Stimulated activated CD8-positive, alpha-beta memory T cell treated with anti-CD3 and anti-CD28 coated beads, Interleukin-12 subunit alpha, Interleukin-12 subunit beta, amount 100 ng/mL, for 24 hours (primary cell): ENCODE data around the gene PPIF.

Source experiments
- DNase-seq: peaks from one replicate; pipeline ENCODE4 v3.0.0-alpha.2; 2020; ENCODE audit errors: extremely low read depth

The PPIF gene

GRCh38 chr10:79349072-79349491 is 1.8 kb downstream of the PPIF start:
- DNase-seq = no peak

- no peak for DNase-seq
Observed at GRCh38 chr10:79349766-79350406, 2.6 kb downstream of the PPIF start.

DNA sequence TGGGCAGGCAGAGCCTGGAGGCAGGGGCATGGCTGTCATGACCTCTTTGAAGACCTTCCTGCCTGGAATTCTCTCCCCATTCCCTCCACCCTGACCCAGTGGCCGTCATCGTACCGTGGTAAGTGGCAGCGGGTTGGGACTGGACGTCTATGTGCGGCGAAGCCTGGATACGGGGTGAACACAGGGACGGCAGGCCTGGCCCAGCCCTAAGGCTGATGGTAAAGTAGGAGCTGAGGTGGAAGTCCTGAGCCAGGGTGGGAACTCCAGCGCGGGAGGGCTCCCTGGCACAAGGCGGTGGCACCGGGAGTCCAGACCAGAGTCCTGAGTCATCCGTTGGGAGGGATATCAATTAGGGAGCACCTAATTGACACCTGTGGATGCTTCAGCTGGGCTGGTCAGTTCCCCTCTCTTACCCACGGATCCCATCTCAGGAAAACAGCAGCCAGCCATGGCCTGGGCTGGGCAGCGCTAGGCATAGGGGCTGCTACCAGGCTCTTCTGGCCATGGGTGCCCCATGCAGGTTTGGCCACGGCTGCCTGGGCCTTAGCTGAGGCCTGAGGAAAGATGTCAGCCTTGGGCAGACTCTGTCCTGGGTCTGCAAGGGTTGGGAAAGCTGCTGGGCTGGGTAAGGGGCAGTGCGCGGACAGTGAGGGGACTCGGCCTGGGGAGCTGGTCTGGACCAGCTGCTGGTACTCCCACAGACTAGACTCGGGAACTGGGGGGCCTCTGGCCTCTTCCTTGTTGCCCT is 3.3 kb downstream of the PPIF start:
- no peak for DNase-seq

- no peak for DNase-seq
Observed at GRCh38 chr10:79351332-79351731, 4.1 kb downstream of the PPIF start.

DNA sequence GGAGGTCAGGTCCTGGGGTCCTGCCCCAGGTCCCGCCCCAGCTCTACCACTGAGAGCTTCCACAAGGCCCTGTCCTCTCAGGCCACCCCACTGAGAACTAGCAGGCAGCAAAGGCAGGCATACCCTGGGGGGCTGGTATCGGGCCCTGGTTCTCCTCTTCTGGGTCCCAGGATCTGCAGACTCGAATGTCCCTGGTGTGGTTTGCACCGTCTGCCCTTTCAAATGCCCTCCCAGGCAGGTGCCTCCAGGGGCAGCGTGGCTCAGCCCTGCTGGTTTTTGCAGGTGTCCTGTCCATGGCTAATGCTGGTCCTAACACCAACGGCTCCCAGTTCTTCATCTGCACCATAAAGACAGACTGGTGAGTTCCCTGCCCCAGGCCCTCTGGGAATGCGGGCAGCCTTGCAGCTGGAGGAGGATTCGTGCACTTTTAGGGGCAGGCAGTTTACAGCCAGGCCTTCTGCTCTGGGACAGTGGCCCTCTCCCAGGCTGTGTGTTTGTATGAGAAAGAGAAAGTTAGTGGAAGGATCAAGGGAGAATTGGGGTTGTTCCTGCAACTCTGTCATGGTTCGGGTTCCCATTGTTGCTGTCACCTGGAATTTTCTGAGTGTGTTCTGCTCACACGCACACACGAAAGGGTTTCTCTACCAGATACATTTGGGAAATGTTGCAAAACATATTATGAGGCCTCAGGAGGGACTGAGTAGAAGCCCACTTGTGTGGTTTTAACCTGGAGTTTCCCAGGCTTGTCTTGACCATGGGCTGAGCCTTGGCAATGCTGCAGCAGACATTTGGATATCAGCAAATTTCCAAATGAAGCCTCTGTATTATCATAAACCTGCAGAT is 5.0 kb downstream of the PPIF start:
- no peak for DNase-seq

- no peak for DNase-seq
Observed at GRCh38 chr10:79353000-79353406, 5.7 kb downstream of the PPIF start.

DNA sequence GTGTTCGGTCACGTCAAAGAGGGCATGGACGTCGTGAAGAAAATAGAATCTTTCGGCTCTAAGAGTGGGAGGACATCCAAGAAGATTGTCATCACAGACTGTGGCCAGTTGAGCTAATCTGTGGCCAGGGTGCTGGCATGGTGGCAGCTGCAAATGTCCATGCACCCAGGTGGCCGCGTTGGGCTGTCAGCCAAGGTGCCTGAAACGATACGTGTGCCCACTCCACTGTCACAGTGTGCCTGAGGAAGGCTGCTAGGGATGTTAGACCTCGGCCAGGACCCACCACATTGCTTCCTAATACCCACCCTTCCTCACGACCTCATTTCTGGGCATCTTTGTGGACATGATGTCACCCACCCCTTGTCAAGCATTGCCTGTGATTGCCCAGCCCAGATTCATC is 6.5 kb downstream of the PPIF start:
- DNase-seq = no peak

GRCh38 chr10:79354141-79354540 is 6.9 kb downstream of the PPIF start:
- DNase-seq = no peak

GRCh38 chr10:79354615-79355014 is 7.3 kb downstream of the PPIF start:
- no peak for DNase-seq

DNA sequence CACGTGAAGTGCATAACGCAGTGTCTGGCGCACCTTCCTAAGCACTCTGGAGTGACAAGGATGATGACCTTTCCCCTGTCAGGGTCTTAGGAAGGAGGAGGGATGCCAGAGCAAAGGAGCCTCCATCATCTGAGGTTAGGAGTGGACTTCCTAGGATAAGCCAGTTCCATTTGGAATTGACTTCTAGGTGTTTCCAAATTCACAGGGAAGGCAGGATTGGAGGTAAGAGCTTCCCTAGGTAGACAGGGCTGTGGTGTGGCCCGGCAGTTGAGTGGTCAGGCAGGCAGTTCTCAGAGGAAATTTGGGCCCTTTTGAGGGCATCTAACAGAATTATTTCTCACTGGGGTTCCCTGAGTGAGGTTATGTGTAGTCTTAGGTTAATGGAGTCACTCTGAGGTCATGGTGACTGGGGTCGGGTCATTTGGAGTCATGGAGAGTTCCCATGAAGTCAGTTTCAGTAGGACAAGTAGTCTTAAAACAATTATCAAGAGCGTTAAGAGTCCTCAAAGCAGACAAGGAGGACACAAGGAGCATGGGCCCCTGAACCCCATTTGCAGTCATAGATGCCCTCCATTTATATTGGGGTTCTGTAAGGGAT is 8.2 kb downstream of the PPIF start:
- DNase-seq = no peak

- no peak for DNase-seq
Observed at GRCh38 chr10:79356104-79356503, 8.8 kb downstream of the PPIF start.

DNA sequence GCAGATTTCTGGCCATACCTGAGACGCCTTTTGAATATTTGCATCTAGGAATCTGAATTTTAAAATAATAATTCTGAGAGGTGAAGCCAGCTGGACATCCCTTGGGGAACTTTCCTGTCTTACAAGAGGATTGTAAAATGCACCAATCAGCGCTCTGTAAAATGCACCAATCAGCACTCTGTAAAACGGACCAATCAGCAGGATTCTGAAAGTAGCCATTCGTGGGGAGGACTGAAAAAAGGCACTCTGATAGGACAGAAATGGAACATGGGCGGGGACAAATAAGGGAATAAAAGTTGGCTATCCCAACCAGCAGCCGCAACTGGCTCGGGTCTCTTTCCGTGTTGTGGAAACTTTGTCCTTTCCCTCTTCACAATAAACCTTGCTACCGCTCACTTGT is 9.9 kb downstream of the PPIF start:
- no peak for DNase-seq

GRCh38 chr10:79358811-79359210 is 11.5 kb downstream of the PPIF start:
- no peak for DNase-seq

GRCh38 chr10:79359816-79360498 is 12.7 kb downstream of the PPIF start:
- DNase-seq = no peak

GRCh38 chr10:79360499-79361342 is 13.5 kb downstream of the PPIF start:
- no peak for DNase-seq

DNA sequence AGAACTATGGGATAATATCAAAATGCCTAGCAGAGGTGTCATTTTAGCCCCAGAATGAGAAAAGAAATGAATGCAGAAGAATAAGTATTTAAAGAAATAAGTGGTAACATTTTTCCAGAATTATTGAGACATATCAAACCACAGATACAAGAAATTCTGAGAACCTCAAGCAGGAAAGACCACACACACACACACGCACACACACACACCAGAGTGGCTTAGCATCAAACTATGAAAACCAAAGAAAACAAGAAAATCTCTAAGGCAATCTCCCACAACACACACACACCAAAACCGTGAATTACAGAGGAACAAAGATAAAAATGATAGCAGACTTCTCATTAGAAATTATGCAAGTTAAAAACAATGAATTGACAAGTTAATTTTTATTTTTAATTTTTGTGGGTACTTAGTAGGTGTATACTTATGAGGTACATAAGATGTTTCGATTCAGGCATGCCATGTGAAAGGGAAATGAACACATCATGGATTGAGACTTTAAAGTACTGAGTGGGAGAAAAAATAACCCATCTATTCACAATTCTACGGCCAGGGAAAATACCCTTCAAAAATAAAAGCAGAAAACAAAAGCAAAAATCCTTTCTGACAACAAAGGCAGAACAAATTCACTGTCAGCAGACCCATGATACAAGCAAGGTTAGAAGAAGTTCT is 14.6 kb downstream of the PPIF start:
- DNase-seq = no peak

DNA sequence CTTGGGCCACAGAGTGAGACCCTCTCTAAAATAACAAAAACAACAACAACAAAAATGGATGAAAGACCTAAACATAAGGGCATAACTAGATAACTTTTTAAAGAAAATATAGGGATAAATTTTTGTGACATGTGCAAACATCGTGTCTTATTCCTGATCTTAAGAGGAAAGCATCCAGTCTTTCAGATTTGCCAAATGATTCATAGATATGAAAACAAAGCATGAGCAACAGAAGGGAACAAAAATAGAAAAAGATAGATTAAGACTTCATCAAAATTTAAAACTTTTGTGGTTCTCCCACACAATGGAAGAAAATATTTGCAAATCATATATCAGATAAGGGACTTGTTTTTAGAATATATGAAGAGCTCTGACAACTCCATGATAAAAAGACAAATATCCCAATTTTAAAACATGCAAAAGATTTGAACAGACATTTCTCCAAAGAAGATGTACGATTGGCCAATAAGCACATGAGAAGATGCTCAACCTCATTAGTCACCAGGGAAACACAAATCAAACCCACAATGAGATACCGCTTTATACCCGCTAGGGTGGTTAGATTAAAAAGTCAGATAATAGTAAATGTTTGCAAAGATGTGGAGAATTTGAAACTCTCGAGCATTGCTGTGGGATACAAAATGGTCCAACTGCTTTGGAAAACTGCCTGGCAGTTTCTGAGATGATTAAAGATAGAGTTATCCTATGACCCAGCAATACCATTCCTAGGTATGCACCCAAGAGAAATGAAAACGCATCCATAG is 20.3 kb downstream of the PPIF start:
- no peak for DNase-seq

DNA sequence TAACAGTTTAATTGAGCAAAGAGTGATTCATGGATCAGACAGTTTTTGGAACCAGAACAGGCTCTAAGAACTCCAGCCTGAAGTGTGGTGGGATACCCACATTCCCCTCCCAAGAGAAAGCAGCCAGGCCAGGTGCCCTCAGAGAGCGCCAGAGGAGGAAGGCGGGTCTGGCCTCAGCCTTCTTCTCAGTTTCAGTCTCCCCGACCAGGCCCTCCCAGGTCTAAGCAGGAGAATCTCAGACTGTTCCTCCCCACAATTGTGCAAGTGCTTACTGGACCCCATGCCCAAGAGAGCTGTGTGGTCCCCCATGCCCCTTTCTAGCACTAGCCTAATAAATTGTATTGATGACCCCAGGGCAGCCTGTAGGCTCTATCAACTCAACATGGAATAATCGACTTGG is 25.6 kb downstream of the PPIF start:
- DNase-seq = no peak
